Measurements from ENCODE around the gene MTCH2. TPM values are rescaled to one million over a fixed set of nuclear protein-coding genes. Genes with fewer than 3 reads are reported as not detected.

MTCH2 gene
- total and polyA plus RNA-seq, 12 donors = 22.0 to 176 (median 89.6) TPM

- TF ChIP-seq CTCF (IDR thresholded peaks at IDR 0.05) = no peak
- H3K36me3 ChIP-seq (replicated peaks in 1 of 2) = peaks cover 0 to 54% of the 10 kb centered on the region in 2 donors
- no peak for DNase-seq
- H3K27ac ChIP-seq = peak overlapping the region in 1 of 5 donors; percentile 91
- H3K9me3 ChIP-seq (replicated peaks in 1 of 3) = no peaks in the 10 kb centered on the region
- WGBS, 4 donors = 56 to 67% (median 63%) methylated on average over 4 to 13 of the region's 13 CpGs
- H3K27me3 ChIP-seq = no peaks in the 10 kb centered on the region
- peak overlapping the region in 1 of 4 donors; percentile 81 for H3K4me3 ChIP-seq
- intact Hi-C loops (cut with DNase I) = no loop called here
- H3K4me1 ChIP-seq (replicated peaks in 1 of 2) = peaks cover 18 to 25% of the 10 kb centered on the region in 2 donors
Measured at GRCh38 chr11:47577460-47578041, 64.8 kb downstream of the MTCH2 start.

GRCh38 chr11:47573321-47573720, 69.0 kb downstream of the MTCH2 start:
- no peak for DNase-seq
- H3K4me3 ChIP-seq = no peak overlapping the region
- H3K27ac ChIP-seq = no peak overlapping the region
- intact Hi-C loops (cut with DNase I) = no loop called here
- peaks cover 11 to 14% of the 10 kb centered on the region in 2 donors for H3K4me1 ChIP-seq (replicated peaks in 1 of 2)
- no peaks in the 10 kb centered on the region for H3K9me3 ChIP-seq (replicated peaks in 1 of 3)
- TF ChIP-seq POLR2A (IDR thresholded peaks at IDR 0.05) = no peak
- no peak for TF ChIP-seq CTCF (IDR thresholded peaks at IDR 0.05)
- 85 to 89% (median 87%) methylated on average over 4 to 11 of the region's 11 CpGs for WGBS, 4 donors
- H3K36me3 ChIP-seq (replicated peaks in 1 of 2) = peaks cover 0 to 54% of the 10 kb centered on the region in 2 donors
- no peaks in the 10 kb centered on the region for H3K27me3 ChIP-seq

GRCh38 chr11:47572715-47573255, 69.6 kb downstream of the MTCH2 start:
- Histone ChIP-seq H3K4me3 (no peak overlapping the region), H3K27ac (no peak overlapping the region), H3K4me1 (replicated peaks in 1 of 2) (peaks cover 6 to 9% of the 10 kb centered on the region in 2 donors), H3K9me3 (replicated peaks in 1 of 3) (no peaks in the 10 kb centered on the region), H3K27me3 (no peaks in the 10 kb centered on the region), H3K36me3 (replicated peaks in 1 of 2) (peaks cover 0 to 54% of the 10 kb centered on the region in 2 donors)
- intact Hi-C loops (cut with DNase I) = no loop called here
- 47 to 56% (median 49%) methylated on average over 5 to 8 of the region's 8 CpGs for WGBS, 4 donors
- TF ChIP-seq POLR2A (IDR thresholded peaks at IDR 0.05) (no peak), CTCF (IDR thresholded peaks at IDR 0.05) (no peak)
- no peak for DNase-seq

GRCh38 chr11:47571895-47572294, 70.5 kb downstream of the MTCH2 start:
- WGBS, 4 donors = 81 to 89% (median 83%) methylated on average over 1 of the region's 1 CpG
- TF ChIP-seq POLR2A (IDR thresholded peaks at IDR 0.05) = no peak
- no peak for TF ChIP-seq CTCF (IDR thresholded peaks at IDR 0.05)
- no peak overlapping the region for H3K4me3 ChIP-seq
- no peak for DNase-seq
- intact Hi-C loops (cut with DNase I) = no loop called here
- H3K4me1 ChIP-seq (replicated peaks in 1 of 2) = peaks cover 0 to under 1% of the 10 kb centered on the region in 2 donors
- H3K27ac ChIP-seq = no peak overlapping the region
- no peaks in the 10 kb centered on the region for H3K27me3 ChIP-seq
- H3K36me3 ChIP-seq (replicated peaks in 1 of 2) = peaks cover 0 to 54% of the 10 kb centered on the region in 2 donors
- H3K9me3 ChIP-seq (replicated peaks in 1 of 3) = no peaks in the 10 kb centered on the region
